Activated CD8-positive, alpha-beta T cell treated with anti-CD3 and anti-CD28 coated beads for 36 hours (primary cell): ENCODE measurements around the gene P2RX4. TPM values are rescaled to one million over a fixed set of nuclear protein-coding genes. Genes with fewer than 3 reads are reported as not detected.

Source experiments
- ATAC-seq: fragments of 200-7000 bp; cut with Tn5 transposase; one replicate; pipeline ENCODE4 v1.10.0; 2021; ENCODE audit warnings: mild to moderate bottlenecking, moderate library complexity
- CTCF ChIA-PET: fragments of 350-600 bp; sonication (Branson Sonifier 250); formaldehyde crosslinking; loops from one replicate; lab custom pipeline; 2021; ENCODE audit warnings: antibody characterized with exemption; lab: Charles Lee
- POLR2A ChIA-PET: fragments of 350-600 bp; sonication (Branson Sonifier 250); formaldehyde crosslinking; loops from one replicate; lab custom pipeline; 2021; ENCODE audit warnings: antibody characterized with exemption; lab: Charles Lee
- DNase-seq: peaks from one replicate; pipeline ENCODE4 v3.0.0-alpha.2; 2020
- H3K27ac Mint-ChIP-seq: one replicate; pipeline ENCODE4 v1.8.0; 2021; ENCODE audit warnings: mild to moderate bottlenecking, mixed read lengths
- H3K27me3 Mint-ChIP-seq: one replicate; pipeline ENCODE4 v1.8.0; 2021; ENCODE audit warnings: mixed read lengths
- H3K36me3 Mint-ChIP-seq: one replicate; pipeline ENCODE4 v1.8.0; 2021; ENCODE audit warnings: low read depth, mixed read lengths
- H3K4me1 Mint-ChIP-seq: one replicate; pipeline ENCODE4 v1.8.0; 2021; ENCODE audit warnings: low read depth, mixed read lengths
- H3K4me3 Mint-ChIP-seq: one replicate; pipeline ENCODE4 v1.8.0; 2021; ENCODE audit warnings: mild to moderate bottlenecking, moderate library complexity, mixed read lengths
- H3K9me3 Mint-ChIP-seq: one replicate; pipeline ENCODE4 v1.8.0; 2021; ENCODE audit warnings: mixed read lengths
- intact Hi-C: fragments of 100-400 bp; cut with micrococcal nuclease; formaldehyde crosslinking; loops from one replicate; pipeline ENCODE4 v1.10.0; 2022
- total RNA-seq, 2 experiments: library from RNA; stranded (reverse); gene quantifications; one replicate each; pipeline ENCODE4 v1.2.3, GENCODE V29; 2021
- TF ChIP-seq, protein P1 (sequence below): fragments of 200-600 bp; IDR thresholded peaks from one replicate; pipeline ENCODE4 v1.8.0; 2022; ENCODE audit warnings: antibody characterized with exemption, mild to moderate bottlenecking

The P2RX4 gene
- total RNA-seq, 2 experiments from 2014 or later, result 12.2 to 15.1 TPM

DNA sequence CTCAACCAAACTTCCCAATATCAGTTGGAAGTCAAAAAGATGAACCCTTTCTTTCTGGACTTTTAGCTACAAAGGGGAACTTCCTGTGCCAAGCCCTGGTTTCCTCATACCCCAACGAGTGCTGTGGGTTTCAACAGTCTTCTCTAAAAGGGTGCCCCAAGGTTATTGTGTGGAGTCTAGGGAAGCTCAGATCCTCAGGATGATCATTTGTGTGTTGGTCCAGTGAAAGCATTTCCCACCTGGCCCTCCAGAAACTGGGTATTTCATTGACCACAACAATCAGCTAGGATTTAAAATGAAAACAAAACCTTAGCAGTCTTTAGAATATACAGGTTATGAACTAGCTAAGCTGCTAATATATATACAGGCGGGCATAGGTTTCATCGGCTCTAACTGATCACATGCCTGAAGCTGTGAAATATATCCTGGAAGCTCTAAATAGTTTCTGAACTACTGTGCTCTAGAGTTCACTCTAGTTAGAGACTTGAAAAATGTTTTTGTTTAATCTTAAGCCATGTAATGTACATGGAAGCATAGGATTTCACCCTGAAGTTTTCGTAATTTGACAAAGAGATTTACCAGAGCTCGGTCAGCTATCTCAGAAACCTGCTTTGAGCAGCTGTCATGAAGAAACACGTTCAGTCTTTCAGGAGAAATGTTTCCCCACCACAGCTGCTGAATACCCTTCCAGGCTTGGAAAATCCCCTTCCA, 29.6 kb downstream of the P2RX4 start:
- DNase-seq (no peak), ATAC-seq (no peak)
- Mint-ChIP-seq H3K4me1 (peaks cover 28% of the 10 kb centered on the region), H3K27ac (peak overlapping the region; percentile 79), H3K36me3 (peaks cover 41% of the 10 kb centered on the region), H3K4me3 (no peak overlapping the region), H3K9me3 (no peaks in the 10 kb centered on the region), H3K27me3 (no peaks in the 10 kb centered on the region)
- TF ChIP-seq, protein P1, sequence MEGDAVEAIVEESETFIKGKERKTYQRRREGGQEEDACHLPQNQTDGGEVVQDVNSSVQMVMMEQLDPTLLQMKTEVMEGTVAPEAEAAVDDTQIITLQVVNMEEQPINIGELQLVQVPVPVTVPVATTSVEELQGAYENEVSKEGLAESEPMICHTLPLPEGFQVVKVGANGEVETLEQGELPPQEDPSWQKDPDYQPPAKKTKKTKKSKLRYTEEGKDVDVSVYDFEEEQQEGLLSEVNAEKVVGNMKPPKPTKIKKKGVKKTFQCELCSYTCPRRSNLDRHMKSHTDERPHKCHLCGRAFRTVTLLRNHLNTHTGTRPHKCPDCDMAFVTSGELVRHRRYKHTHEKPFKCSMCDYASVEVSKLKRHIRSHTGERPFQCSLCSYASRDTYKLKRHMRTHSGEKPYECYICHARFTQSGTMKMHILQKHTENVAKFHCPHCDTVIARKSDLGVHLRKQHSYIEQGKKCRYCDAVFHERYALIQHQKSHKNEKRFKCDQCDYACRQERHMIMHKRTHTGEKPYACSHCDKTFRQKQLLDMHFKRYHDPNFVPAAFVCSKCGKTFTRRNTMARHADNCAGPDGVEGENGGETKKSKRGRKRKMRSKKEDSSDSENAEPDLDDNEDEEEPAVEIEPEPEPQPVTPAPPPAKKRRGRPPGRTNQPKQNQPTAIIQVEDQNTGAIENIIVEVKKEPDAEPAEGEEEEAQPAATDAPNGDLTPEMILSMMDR, result no peak
- intact Hi-C loops, result no loop called here
- ChIA-PET POLR2A (interaction anchor here (0.6 to 1.9 kb wide), 11 partner anchors 9 to 160 kb away, joined by 3 to 5 read pairs (median 3); partner anchors contain the start of gene P2RX7), CTCF (interaction anchor here (0.8 to 4.1 kb wide), 6 partner anchors 9 to 204 kb away, joined by 3 to 44 read pairs (median 6); no protein-coding TSS in a partner anchor)

DNA sequence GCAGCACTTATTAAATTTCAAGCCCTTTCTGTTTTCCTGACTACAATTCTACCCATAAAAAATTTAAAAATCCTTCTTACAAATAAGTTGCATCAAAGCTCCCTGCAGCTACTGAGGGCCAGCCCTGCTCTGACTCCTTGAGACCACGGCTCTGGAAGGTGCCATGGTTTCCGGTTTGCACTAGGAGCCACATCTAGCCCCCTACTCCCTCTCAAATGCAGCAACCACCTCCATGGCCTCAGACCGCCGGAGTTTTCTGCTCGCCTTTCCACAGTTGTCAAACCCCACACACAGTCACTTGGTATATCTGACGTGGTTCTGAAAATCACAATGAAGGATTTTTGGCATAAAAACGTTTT, 30.1 kb downstream of the P2RX4 start:
- CTCF ChIA-PET, result interaction anchor here (1.3 to 4.1 kb wide), 4 partner anchors 9 to 203 kb away, joined by 6 to 44 read pairs (median 8); no protein-coding TSS in a partner anchor
- TF ChIP-seq, protein P1, result no peak
- Mint-ChIP-seq H3K4me1 (peaks cover 28% of the 10 kb centered on the region), H3K27ac (peak overlapping the region; percentile 79), H3K27me3 (no peaks in the 10 kb centered on the region), H3K4me3 (peak overlapping the region; percentile 15), H3K9me3 (no peaks in the 10 kb centered on the region), H3K36me3 (peaks cover 38% of the 10 kb centered on the region)
- no peak for ATAC-seq
- POLR2A ChIA-PET, result interaction anchor here (0.6 to 1.9 kb wide), 5 partner anchors 26 to 159 kb away, joined by 3 to 5 read pairs (median 3); partner anchors contain the start of gene P2RX7
- intact Hi-C loops, result no loop called here
- DNase-seq, result no peak

DNA sequence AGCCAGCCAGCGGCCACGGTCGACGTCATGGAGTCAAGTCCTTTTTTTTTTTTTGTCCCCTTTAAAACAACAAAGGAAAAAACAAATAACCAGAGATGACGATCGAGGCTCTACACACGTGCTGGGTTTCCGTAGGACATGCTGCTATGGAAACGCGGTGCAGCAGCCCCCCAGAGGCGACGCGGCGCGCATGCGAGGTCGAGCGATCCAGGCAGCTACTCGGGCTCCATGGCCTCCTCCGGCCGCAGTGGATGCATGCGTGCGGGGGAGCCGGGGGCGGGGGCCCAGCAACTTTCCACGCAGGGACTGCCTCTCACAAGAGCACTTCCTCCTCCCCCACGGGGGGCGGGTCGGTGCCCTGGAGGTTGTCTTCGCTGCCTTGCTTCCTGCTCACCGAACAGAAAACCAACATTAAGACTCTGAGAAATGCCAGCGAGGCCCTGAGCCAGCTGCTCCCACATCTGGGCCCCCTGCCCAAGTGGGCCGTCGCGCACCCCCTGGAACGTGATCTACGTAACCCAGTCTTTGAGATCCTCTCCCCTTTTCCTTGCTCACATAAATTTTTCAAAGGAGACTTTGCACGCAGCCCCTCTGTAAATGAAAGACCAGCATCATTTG, 30.7 kb downstream of the P2RX4 start:
- POLR2A ChIA-PET, result no interaction called here

DNA sequence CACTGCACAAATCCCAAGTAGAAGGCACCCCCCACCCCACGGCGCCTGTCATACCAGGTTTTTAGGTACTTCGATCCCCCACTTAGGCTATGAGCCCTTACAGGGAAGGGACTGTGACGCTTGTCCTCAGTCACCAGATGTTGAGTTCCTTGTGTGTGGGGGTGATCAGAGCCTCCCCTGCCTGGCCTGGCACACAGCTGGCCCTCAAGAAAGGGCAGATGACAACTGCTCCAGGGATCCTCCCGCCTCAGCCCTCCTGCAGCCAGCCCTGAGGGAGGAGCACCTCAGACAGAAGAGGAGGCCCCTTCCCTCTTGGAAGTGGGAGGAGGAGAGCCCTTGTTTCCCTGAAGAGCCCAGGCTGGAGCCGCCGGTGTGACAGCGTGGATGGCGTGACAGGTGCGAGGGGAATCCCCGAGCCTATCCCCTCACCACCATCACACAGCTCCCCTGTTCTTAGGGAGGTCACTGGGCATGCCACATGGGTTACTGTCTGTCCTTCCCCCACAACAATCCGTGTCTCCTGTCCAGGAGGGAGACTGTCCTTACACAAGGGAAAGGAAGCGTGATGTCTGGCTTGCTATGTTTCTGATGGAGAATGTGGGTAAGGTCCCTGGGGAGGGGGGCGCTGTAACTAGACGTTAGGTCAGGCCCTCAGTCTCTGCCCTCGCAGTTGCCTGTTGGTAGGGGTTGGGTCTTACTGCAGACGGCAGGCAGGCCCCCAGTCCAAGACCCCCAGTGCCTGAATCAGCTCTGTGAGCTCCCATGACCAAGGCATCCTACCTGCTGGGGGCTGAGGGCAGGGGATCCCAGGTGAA, 31.4 kb downstream of the P2RX4 start:
- intact Hi-C loops, result no loop called here
- TF ChIP-seq, protein P1, result no peak
- POLR2A ChIA-PET, result no interaction called here
- DNase-seq, result no peak
- H3K27ac Mint-ChIP-seq, result peak overlapping the region; percentile 79
- peaks cover 34% of the 10 kb centered on the region for H3K36me3 Mint-ChIP-seq
- H3K27me3 Mint-ChIP-seq, result no peaks in the 10 kb centered on the region
- no peak for ATAC-seq
- no peaks in the 10 kb centered on the region for H3K9me3 Mint-ChIP-seq
- CTCF ChIA-PET, result interaction anchor here (4.1 kb wide), 1 partner anchor 11 kb away, joined by 44 read pairs; no protein-coding TSS in a partner anchor
- H3K4me3 Mint-ChIP-seq, result peak overlapping the region; percentile 45
- peaks cover 28% of the 10 kb centered on the region for H3K4me1 Mint-ChIP-seq

More for the DNA sequence above, 30.7 kb downstream of the P2RX4 start:
- peak overlapping the region; percentile 79 for H3K27ac Mint-ChIP-seq
- peaks cover 28% of the 10 kb centered on the region for H3K4me1 Mint-ChIP-seq
- TF ChIP-seq, protein P1, result no peak
- no peaks in the 10 kb centered on the region for H3K9me3 Mint-ChIP-seq
- peaks cover 36% of the 10 kb centered on the region for H3K36me3 Mint-ChIP-seq
- intact Hi-C loops, result no loop called here
- H3K27me3 Mint-ChIP-seq, result no peaks in the 10 kb centered on the region
- DNase-seq (peak; percentile 88), ATAC-seq (peak; percentile 88)
- CTCF ChIA-PET, result interaction anchor here (1.3 to 4.1 kb wide), 2 partner anchors 10 to 203 kb away, joined by 6 to 44 read pairs; no protein-coding TSS in a partner anchor
- H3K4me3 Mint-ChIP-seq, result peak overlapping the region; percentile 45
